ENCODE data around the gene GP1BB. TPM values are rescaled to one million over a fixed set of nuclear protein-coding genes. Genes with fewer than 3 reads are reported as not detected.
"Not testable (repeated sequence)": the region's sequence is repeated elsewhere in the genome, so short reads cannot be mapped to it uniquely, and the experiment has no call there.

GP1BB gene
- total and polyA plus RNA-seq, 3 experiments from 2014 or later = not detected

DNA sequence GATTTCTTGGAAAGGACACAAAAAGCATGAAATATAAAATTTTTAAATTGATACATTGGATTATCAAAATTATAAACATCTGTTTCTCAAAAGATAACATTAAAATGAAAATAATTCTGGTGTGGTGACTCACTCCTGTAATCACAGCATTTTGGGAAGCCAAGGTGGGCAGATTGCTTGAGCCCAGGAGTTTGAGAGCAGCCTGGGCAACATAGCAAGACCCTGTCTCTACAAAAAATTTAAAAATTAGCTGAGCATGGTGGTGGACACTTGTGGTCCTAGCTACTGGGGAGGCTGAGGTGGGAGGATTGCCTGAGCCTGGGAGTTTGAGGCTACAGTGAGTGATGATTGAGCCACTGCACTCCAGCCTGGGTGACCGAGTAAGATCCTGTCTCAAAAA is 25.5 kb upstream of the GP1BB start:
- H3K36me3 ChIP-seq (ENCODE audit: insufficient read depth, low read length); H3K4me3 ChIP-seq (ENCODE audit: low read length); POLR2A ChIA-PET; H3K4me3 Mint-ChIP-seq; H3K4me1 ChIP-seq (ENCODE audit: insufficient read depth, low read length); CTCF ChIA-PET; H3K9me3 Mint-ChIP-seq; H3K9me3 ChIP-seq (ENCODE audit: low read length); H3K4me1 Mint-ChIP-seq; H3K36me3 Mint-ChIP-seq; DNase-seq; H3K27me3 ChIP-seq (ENCODE audit: insufficient read depth, low read length, poor library complexity, severe bottlenecking); H3K27ac ChIP-seq (ENCODE audit: low read depth, low read length): not testable (repeated sequence)
- H3K27me3 Mint-ChIP-seq = peaks cover 8 to 25% of the 10 kb centered on the region in 2 donors
- H3K27ac Mint-ChIP-seq = peak overlapping the region in 1 of 8 donors; percentile 43

DNA sequence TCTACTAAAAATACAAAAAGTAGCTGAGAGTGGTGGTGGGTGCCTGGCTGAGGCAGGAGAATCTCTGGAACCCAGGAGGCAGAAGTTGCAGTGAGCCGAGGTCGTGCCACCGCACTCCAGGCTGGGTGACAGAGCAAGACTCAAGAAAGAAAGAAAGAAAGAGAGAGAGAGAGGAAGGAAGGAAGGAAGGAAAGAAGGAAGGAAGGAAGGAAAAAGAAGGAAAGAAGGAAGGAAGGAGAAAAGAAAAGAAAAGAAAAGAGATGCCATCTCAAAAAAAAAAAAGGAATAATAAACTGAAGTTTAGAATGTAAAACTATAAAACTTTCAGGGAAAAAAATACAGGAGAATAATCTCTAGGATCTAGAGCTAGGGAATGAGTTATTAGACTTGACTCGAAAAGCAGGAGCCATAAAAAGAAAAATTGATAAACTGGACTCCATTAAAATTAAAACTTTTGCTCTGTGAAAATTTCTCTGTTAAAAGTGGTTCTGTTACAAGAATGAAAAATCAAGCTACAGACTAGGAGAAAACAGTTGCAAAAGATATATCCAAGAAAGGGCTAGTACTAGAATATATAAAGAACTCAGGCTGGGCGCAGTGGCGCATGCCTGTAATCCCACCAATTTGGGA is 22.4 kb upstream of the GP1BB start:
- Histone ChIP-seq H3K27ac (ENCODE audit: low read depth, low read length) (no peak overlapping the region), H3K36me3 (ENCODE audit: insufficient read depth, low read length) (no peaks in the 10 kb centered on the region), H3K9me3 (ENCODE audit: low read length) (no peaks in the 10 kb centered on the region), H3K27me3 (ENCODE audit: insufficient read depth, low read length, poor library complexity, severe bottlenecking) (peaks cover 9% of the 10 kb centered on the region), H3K4me1 (ENCODE audit: insufficient read depth, low read length) (no peaks in the 10 kb centered on the region), H3K4me3 (ENCODE audit: low read length) (no peak overlapping the region)
- Mint-ChIP-seq H3K4me3 (no peak overlapping the region), H3K27ac (no peak overlapping the region), H3K4me1 (no peaks in the 10 kb centered on the region), H3K27me3 (peaks cover 8 to 22% of the 10 kb centered on the region in 2 donors), H3K36me3 (no peaks in the 10 kb centered on the region), H3K9me3 (no peaks in the 10 kb centered on the region)
- CTCF ChIA-PET = no interaction called here
- POLR2A ChIA-PET = no interaction called here
- DNase-seq = no peak

DNA sequence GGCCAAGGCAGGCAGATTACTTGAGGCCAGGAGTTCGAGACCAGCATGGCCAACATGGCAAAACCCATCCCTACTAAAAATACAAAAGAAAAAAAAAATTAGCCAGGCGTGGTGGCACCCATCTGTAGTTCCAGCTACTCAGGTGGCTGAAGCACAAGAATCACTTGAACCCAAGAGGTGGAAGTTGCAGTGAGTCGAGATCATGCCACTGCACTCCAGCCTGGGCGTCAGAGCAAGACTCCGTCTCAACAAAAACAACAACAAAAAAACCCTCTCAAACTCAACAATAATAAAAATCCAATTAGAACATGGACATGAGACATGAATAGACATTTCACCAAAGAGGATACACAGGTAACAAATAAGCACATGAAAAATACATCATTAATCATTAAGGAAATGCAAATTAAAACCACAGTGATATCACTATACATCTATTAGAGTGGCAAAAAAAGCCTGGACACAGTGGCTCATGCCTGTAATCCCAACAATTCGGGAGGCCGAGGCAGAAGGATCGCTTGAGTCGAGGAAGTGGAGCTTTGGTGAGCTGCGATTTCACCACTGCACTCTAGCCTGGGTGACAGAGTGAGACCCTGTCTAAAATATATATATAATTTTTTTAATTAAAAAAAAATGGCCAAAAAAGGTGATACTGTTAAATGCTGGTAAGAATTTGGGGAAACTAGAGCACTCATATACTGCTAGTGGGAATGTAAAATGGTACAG is 21.8 kb upstream of the GP1BB start:
- H3K4me1 Mint-ChIP-seq = no peaks in the 10 kb centered on the region
- Histone ChIP-seq H3K27ac (ENCODE audit: low read depth, low read length) (no peak overlapping the region), H3K4me3 (ENCODE audit: low read length) (no peak overlapping the region), H3K36me3 (ENCODE audit: insufficient read depth, low read length) (no peaks in the 10 kb centered on the region), H3K4me1 (ENCODE audit: insufficient read depth, low read length) (no peaks in the 10 kb centered on the region), H3K27me3 (ENCODE audit: insufficient read depth, low read length, poor library complexity, severe bottlenecking) (peaks cover 9% of the 10 kb centered on the region), H3K9me3 (ENCODE audit: low read length) (no peaks in the 10 kb centered on the region)
- no peak for DNase-seq
- H3K36me3 Mint-ChIP-seq = no peaks in the 10 kb centered on the region
- H3K27ac Mint-ChIP-seq = no peak overlapping the region
- ChIA-PET POLR2A (no interaction called here), CTCF (no interaction called here)
- no peak overlapping the region for H3K4me3 Mint-ChIP-seq
- no peaks in the 10 kb centered on the region for H3K9me3 Mint-ChIP-seq
- peaks cover 6 to 19% of the 10 kb centered on the region in 2 donors for H3K27me3 Mint-ChIP-seq

DNA sequence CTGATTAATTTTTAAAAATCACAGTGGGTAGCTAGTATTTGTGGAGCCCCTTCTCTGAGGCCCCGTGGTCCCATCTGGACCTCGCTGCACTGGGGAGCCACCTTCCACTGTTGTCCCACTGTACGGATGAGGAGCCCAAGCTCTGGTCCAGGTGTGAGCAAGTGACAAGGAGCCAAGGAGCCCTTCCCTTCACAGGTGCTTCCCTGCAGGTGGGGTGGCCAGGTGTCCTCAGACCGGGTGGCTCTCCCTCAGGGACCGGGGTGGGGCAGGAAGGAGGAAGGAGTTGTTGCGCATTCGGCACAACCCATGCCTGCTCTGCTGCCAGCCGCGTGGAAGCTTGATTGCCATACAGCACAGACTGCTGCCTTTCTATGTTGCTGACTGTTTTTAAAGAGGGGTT is 19.5 kb upstream of the GP1BB start:
- peaks cover 13% of the 10 kb centered on the region for H3K27me3 ChIP-seq (ENCODE audit: insufficient read depth, low read length, poor library complexity, severe bottlenecking)
- H3K27me3 Mint-ChIP-seq = peaks cover 4 to 15% of the 10 kb centered on the region in 2 donors
- no peak overlapping the region for H3K4me3 Mint-ChIP-seq
- H3K9me3 Mint-ChIP-seq = no peaks in the 10 kb centered on the region
- POLR2A ChIA-PET = no interaction called here
- H3K4me1 Mint-ChIP-seq = no peaks in the 10 kb centered on the region
- H3K9me3 ChIP-seq (ENCODE audit: low read length) = no peaks in the 10 kb centered on the region
- CTCF ChIA-PET = no interaction called here
- H3K36me3 ChIP-seq (ENCODE audit: insufficient read depth, low read length) = no peaks in the 10 kb centered on the region
- H3K4me3 ChIP-seq (ENCODE audit: low read length) = no peak overlapping the region
- H3K36me3 Mint-ChIP-seq = no peaks in the 10 kb centered on the region
- H3K27ac ChIP-seq (ENCODE audit: low read depth, low read length) = no peak overlapping the region
- no peaks in the 10 kb centered on the region for H3K4me1 ChIP-seq (ENCODE audit: insufficient read depth, low read length)
- no peak overlapping the region for H3K27ac Mint-ChIP-seq
- no peak for DNase-seq

DNA sequence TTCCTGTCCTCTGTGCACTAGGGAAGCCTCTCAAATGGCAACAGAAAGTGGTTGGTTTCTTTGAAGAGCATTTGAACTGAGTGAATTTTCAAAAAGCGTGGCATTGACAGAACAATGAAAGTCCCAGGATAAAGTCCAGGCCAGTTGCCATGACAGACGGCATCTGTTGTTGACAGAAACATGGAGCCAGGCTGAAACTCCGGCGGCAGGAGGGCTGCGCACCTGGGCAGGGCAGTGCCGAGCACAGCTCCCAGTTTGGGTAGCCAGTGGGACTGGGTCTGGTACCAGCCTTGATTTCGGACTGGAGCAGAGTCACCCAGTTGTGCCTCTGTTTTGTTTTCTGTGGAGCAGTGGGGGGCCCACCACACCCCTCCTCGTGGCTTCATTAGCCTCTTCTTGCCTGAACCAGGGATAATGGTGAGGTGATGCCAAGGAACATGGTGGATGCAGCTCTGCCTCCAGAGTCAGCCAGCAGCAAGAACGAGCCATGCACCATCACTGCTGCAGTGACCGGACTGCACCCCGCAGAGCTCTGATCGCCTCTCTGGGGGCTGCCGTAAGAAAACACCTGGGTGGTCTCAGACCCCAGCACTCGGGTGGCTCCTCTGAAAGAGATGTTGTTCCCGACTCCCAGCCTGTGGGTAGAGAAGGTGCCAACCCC is 18.9 kb upstream of the GP1BB start:
- Mint-ChIP-seq H3K4me3 (no peak overlapping the region), H3K9me3 (no peaks in the 10 kb centered on the region), H3K27me3 (peaks cover 5 to 13% of the 10 kb centered on the region in 2 donors), H3K36me3 (no peaks in the 10 kb centered on the region), H3K27ac (no peak overlapping the region), H3K4me1 (no peaks in the 10 kb centered on the region)
- POLR2A ChIA-PET = no interaction called here
- Histone ChIP-seq H3K27ac (ENCODE audit: low read depth, low read length) (no peak overlapping the region), H3K27me3 (ENCODE audit: insufficient read depth, low read length, poor library complexity, severe bottlenecking) (peaks cover 13% of the 10 kb centered on the region), H3K4me1 (ENCODE audit: insufficient read depth, low read length) (no peaks in the 10 kb centered on the region), H3K9me3 (ENCODE audit: low read length) (no peaks in the 10 kb centered on the region), H3K36me3 (ENCODE audit: insufficient read depth, low read length) (no peaks in the 10 kb centered on the region), H3K4me3 (ENCODE audit: low read length) (no peak overlapping the region)
- no peak for DNase-seq
- CTCF ChIA-PET = no interaction called here

DNA sequence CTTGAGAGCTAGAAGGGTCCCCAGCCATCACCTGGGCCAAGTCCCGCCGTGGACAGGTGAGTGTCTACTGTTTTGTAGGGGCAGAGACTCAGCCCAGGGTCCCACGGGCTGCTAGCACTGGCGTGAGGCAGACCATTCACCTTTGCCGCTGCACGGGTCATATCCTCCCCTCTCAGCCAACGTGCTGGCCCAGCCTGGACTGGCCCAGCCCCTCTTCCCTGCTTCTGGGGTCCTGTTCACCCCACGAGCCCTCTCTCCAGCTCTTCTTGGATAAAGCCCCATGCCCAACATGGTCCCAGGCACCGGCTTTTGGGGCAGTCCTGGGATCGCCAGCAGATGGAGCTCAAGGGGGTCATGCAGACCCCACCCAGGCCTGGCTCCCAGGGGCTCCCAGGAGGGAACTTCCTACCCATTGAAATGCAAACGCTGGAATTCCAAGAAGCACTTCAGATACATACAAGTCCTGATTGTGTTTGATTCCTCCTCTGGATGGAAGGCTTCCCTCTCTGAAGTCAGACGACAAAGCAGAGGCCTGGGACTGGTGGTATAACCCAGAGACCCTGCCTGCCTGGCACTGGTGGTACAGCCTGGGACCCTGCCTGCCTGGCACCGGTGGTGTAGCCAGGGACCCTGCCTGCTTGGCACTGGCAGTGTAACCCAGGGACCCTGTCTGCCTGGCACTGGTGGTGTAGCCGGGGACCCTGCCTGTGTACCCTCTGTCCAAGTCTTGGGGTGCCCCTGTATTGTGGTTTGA is 18.0 kb upstream of the GP1BB start:
- no peaks in the 10 kb centered on the region for H3K9me3 Mint-ChIP-seq

DNA sequence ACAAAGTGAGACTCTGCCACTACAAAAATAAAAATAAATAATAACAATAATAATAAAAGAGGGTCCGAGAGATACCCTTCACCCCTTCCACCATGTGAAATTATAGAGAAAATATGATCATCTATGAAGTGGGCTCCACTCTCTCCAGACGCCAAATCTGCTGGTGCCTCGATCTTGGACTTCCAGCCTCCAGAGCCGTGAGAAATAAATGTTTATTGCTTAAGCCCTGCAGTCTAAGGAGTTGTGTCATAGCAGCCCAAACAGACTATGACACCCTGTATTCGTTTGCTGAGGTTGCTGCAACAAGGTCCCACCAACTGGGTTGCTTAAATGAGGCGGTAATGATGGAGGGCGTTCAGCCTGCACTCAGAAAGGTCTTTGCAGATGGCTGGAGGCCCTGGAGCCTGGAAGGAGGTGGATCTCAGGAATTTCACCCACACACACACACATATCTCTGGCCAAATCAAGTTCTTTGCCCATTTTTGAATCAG is 16.6 kb upstream of the GP1BB start:
- Histone ChIP-seq H3K27me3 (ENCODE audit: insufficient read depth, low read length, poor library complexity, severe bottlenecking) (peaks cover 13% of the 10 kb centered on the region), H3K36me3 (ENCODE audit: insufficient read depth, low read length) (no peaks in the 10 kb centered on the region), H3K4me1 (ENCODE audit: insufficient read depth, low read length) (no peaks in the 10 kb centered on the region), H3K9me3 (ENCODE audit: low read length) (no peaks in the 10 kb centered on the region), H3K4me3 (ENCODE audit: low read length) (no peak overlapping the region), H3K27ac (ENCODE audit: low read depth, low read length) (no peak overlapping the region)
- H3K4me3 Mint-ChIP-seq = no peak overlapping the region
- no peak overlapping the region for H3K27ac Mint-ChIP-seq
- no peaks in the 10 kb centered on the region for H3K9me3 Mint-ChIP-seq
- no peaks in the 10 kb centered on the region for H3K36me3 Mint-ChIP-seq
- CTCF ChIA-PET = no interaction called here
- no peak for DNase-seq
- peaks cover 4 to 7% of the 10 kb centered on the region in 2 donors for H3K27me3 Mint-ChIP-seq
- no peaks in the 10 kb centered on the region for H3K4me1 Mint-ChIP-seq
- POLR2A ChIA-PET = no interaction called here

More for the DNA sequence above, 18.0 kb upstream of the GP1BB start:
- no peak for DNase-seq
- no peak overlapping the region for H3K27ac ChIP-seq (ENCODE audit: low read depth, low read length)
- no peaks in the 10 kb centered on the region for H3K36me3 ChIP-seq (ENCODE audit: insufficient read depth, low read length)
- no peak overlapping the region for H3K27ac Mint-ChIP-seq
- no peak overlapping the region for H3K4me3 ChIP-seq (ENCODE audit: low read length)
- peaks cover 4 to 9% of the 10 kb centered on the region in 2 donors for H3K27me3 Mint-ChIP-seq
- no peaks in the 10 kb centered on the region for H3K36me3 Mint-ChIP-seq
- H3K27me3 ChIP-seq (ENCODE audit: insufficient read depth, low read length, poor library complexity, severe bottlenecking) = peaks cover 13% of the 10 kb centered on the region
- ChIA-PET POLR2A (no interaction called here), CTCF (no interaction called here)
- H3K4me1 ChIP-seq (ENCODE audit: insufficient read depth, low read length) = no peaks in the 10 kb centered on the region
- no peak overlapping the region for H3K4me3 Mint-ChIP-seq
- no peaks in the 10 kb centered on the region for H3K4me1 Mint-ChIP-seq
- no peaks in the 10 kb centered on the region for H3K9me3 ChIP-seq (ENCODE audit: low read length)
